ENCODE results near the gene MYOF.

GRCh38 chr10:93299195-93299594 lies 182.9 kb downstream of the MYOF start:
- TF ChIP-seq EZH2 (IDR thresholded peaks at IDR 0.05; ENCODE audit: insufficient read depth, poor library complexity, severe bottlenecking) (no peak), EZH2phosphoT487 (IDR thresholded peaks at IDR 0.05; ENCODE audit: insufficient read depth, low read depth) (no peak)
